GM12873 (cell line): Measurements from ENCODE around the gene RYR2.

Experiments
- TF ChIP-seq, protein P1 (sequence below): IDR thresholded peaks from 2 replicates; pipeline ENCODE4 v1.5.1; 2012; ENCODE audit warnings: low read depth, mild to moderate bottlenecking, moderate library complexity, low read length, control low read depth; ENCODE audit not compliant: insufficient read depth; ENCODE audit errors: missing control alignments

Gene RYR2

GRCh38 chr1:237012788-237013383, 29.1 kb upstream of the RYR2 start:
- TF ChIP-seq, protein P1, sequence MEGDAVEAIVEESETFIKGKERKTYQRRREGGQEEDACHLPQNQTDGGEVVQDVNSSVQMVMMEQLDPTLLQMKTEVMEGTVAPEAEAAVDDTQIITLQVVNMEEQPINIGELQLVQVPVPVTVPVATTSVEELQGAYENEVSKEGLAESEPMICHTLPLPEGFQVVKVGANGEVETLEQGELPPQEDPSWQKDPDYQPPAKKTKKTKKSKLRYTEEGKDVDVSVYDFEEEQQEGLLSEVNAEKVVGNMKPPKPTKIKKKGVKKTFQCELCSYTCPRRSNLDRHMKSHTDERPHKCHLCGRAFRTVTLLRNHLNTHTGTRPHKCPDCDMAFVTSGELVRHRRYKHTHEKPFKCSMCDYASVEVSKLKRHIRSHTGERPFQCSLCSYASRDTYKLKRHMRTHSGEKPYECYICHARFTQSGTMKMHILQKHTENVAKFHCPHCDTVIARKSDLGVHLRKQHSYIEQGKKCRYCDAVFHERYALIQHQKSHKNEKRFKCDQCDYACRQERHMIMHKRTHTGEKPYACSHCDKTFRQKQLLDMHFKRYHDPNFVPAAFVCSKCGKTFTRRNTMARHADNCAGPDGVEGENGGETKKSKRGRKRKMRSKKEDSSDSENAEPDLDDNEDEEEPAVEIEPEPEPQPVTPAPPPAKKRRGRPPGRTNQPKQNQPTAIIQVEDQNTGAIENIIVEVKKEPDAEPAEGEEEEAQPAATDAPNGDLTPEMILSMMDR, result no peak

GRCh38 chr1:237013608-237014007, 28.4 kb upstream of the RYR2 start:
- TF ChIP-seq, protein P1, result no peak

DNA sequence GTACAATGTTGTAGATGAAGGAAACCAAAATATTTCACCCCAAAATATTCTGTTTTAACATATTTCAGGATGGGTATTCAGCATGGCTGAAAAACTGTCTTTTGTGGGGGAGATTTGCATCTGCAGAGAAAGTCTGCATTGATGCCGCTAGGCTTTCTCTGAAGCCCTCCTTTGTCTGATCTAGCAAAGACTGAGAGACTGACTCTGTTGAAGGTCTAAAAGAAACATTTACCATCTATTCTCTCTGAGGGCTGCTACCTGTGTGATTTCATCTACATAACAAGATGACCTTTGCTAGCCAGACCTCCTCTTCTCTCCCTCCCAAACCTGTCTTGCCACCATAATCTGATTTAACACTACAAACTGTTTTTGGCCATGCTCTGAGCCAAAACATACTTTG, 25.4 kb upstream of the RYR2 start:
- TF ChIP-seq, protein P1, result no peak

DNA sequence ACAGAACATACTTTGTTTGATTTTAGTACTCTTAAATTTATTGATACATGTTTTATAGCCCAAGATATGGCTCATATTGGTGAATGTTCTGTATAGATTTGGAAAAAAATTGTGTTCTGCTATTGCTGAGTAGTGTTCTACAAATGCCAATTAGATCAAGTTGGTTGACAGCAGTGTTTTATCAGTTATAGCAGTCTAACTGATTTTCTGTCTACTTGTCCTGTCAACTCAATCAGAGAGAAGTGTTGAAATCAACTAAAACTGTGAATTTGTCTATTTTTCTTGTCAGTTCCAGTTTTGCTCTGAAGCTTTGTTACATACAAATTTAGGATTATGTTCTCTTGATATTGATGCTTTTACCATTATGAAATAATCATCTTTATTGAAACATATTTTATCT, 23.1 kb upstream of the RYR2 start:
- TF ChIP-seq, protein P1, result no peak

GRCh38 chr1:237025358-237026074, 16.5 kb upstream of the RYR2 start:
- TF ChIP-seq, protein P1, result no peak

DNA sequence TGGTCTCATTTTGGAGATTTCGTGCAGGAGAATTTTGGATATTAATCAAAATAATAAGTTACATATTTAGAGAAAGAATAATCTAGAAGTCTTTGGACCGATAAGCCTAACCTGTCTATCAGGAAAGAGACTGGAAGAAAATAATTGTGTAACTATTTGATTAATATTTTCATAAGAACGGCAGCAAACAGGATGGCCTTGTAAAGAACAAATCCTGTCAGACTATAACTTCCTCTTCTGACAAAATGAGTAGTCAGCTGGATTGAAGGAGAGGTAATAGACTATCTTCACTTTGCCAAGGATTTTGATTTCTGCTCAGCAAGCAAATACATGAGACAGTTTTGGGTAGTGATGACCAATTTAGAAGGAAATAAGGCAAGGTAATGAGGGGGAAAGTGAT, 12.7 kb upstream of the RYR2 start:
- TF ChIP-seq, protein P1, result no peak

GRCh38 chr1:237029850-237030535, 12.0 kb upstream of the RYR2 start:
- TF ChIP-seq, protein P1, result no peak
